Panc1 (cell line): ENCODE data around the gene SHC3. TPM values are rescaled to one million over a fixed set of nuclear protein-coding genes. Genes with fewer than 3 reads are reported as not detected.

Experiments
- ATAC-seq: fragments of 200-7000 bp; cut with Tn5 transposase; 2 replicates; pipeline ENCODE4 v1.9.1; 2020; ENCODE audit warnings: mild to moderate bottlenecking, moderate library complexity
- BruUV-seq: library from RNA; stranded (reverse); fragments of 400-500 nt; replicated peaks from 2 replicates; lab custom pipeline; 2021; lab: Mats Ljungman, UMichigan
- CTCF ChIA-PET: fragments of 300-600 bp; sonication (Branson Sonifier 250); formaldehyde crosslinking; loops from one replicate; lab custom pipeline; 2022; ENCODE audit warnings: antibody characterized with exemption; lab: Charles Lee
- POLR2A ChIA-PET: fragments of 300-600 bp; sonication (Branson Sonifier 250); formaldehyde crosslinking; loops from one replicate; lab custom pipeline; 2022; ENCODE audit warnings: antibody characterized with exemption; lab: Charles Lee
- DNase-seq: peaks from one replicate; pipeline ENCODE4 v3.0.0-alpha.2; 2010; ENCODE audit warnings: low read depth, low spot score
- H3K27ac ChIP-seq: 2 replicates; pipeline ENCODE4 v1.5.1; 2011; ENCODE audit warnings: mild to moderate bottlenecking, low read length, inconsistent platforms
- H3K27me3 ChIP-seq: fragments of 200-500 bp; sonication (Bioruptor generic); 2 replicates; pipeline ENCODE4 v1.6.0; 2014; ENCODE audit warnings: low read length, inconsistent platforms; ENCODE audit not compliant: control insufficient read depth, insufficient read depth
- H3K36me3 ChIP-seq: fragments of 200-500 bp; sonication (Bioruptor generic); 2 replicates; pipeline ENCODE4 v1.5.1; 2014; ENCODE audit warnings: inconsistent platforms, mild to moderate bottlenecking, low read length, moderate library complexity; ENCODE audit not compliant: control insufficient read depth, insufficient read depth
- H3K4me1 ChIP-seq: 2 replicates; pipeline ENCODE4 v1.5.1; 2011; ENCODE audit warnings: inconsistent platforms, mild to moderate bottlenecking, low read length, moderate library complexity; ENCODE audit not compliant: control insufficient read depth, insufficient read depth
- H3K4me3 ChIP-seq, 2 experiments: 2 replicates each; pipeline ENCODE4 v1.5.1; 2011 to 2012; ENCODE audit warnings: low read depth in 2 of 2, low read length in 2 of 2, mild to moderate bottlenecking in 2 of 2, inconsistent platforms in 1 of 2, moderate library complexity in 1 of 2
- H3K9me3 ChIP-seq: fragments of 200-500 bp; sonication (Bioruptor generic); 2 replicates; pipeline ENCODE4 v1.5.1; 2014; ENCODE audit warnings: low read depth, mild to moderate bottlenecking, inconsistent platforms, low read length, moderate library complexity; ENCODE audit not compliant: control insufficient read depth, insufficient read depth
- POLR2AphosphoS5 ChIP-seq: IDR thresholded peaks from 2 replicates; pipeline ENCODE4 v1.6.1; 2012; ENCODE audit warnings: mild to moderate bottlenecking, low read depth, low read length, moderate library complexity
- SIN3A ChIP-seq: IDR thresholded peaks from 2 replicates; pipeline ENCODE4 v1.6.1; 2012; ENCODE audit warnings: low read depth, mild to moderate bottlenecking, low read length, moderate library complexity, borderline replicate concordance; ENCODE audit not compliant: insufficient read depth
- TCF7L2 ChIP-seq: IDR thresholded peaks from 2 replicates; pipeline ENCODE4 v1.6.1; 2011; ENCODE audit warnings: mild to moderate bottlenecking, low read depth, low read length, inconsistent platforms
- in situ Hi-C: cut with HindIII; loops from 2 replicates; pipeline ENCODE4 v1.10.0; 2016; ENCODE audit warnings: low sequenced_read_pairs, low pct_unique_long_range_greater_than_20kb
- intact Hi-C: fragments of 100-400 bp; cut with micrococcal nuclease; formaldehyde crosslinking; loops from one replicate; pipeline ENCODE4 v1.10.0; 2022; ENCODE audit not compliant: unreplicated experiment
- total RNA-seq: library from RNA; stranded (reverse); gene quantifications from one replicate; pipeline ENCODE4 v1.2.1, GENCODE V29; 2021; ENCODE audit not compliant: unreplicated experiment
- TF ChIP-seq, protein P1 (sequence below): fragments of 450-650 bp; IDR thresholded peaks from 2 replicates; pipeline ENCODE4 v1.5.1; 2017; ENCODE audit warnings: mild to moderate bottlenecking
- TF ChIP-seq, protein P2 (sequence below), 2 experiments: IDR thresholded peaks; 2 replicates each; pipeline ENCODE4 v1.6.1; 2011 to 2012; ENCODE audit warnings: low read depth in 2 of 2, control low read depth in 1 of 2, low read length in 1 of 2, mild to moderate bottlenecking in 1 of 2, moderate library complexity in 1 of 2; ENCODE audit not compliant: insufficient read depth in 1 of 2

SHC3 gene
- total RNA-seq, 1 experiment from 2014 or later: 1.7 TPM

DNA sequence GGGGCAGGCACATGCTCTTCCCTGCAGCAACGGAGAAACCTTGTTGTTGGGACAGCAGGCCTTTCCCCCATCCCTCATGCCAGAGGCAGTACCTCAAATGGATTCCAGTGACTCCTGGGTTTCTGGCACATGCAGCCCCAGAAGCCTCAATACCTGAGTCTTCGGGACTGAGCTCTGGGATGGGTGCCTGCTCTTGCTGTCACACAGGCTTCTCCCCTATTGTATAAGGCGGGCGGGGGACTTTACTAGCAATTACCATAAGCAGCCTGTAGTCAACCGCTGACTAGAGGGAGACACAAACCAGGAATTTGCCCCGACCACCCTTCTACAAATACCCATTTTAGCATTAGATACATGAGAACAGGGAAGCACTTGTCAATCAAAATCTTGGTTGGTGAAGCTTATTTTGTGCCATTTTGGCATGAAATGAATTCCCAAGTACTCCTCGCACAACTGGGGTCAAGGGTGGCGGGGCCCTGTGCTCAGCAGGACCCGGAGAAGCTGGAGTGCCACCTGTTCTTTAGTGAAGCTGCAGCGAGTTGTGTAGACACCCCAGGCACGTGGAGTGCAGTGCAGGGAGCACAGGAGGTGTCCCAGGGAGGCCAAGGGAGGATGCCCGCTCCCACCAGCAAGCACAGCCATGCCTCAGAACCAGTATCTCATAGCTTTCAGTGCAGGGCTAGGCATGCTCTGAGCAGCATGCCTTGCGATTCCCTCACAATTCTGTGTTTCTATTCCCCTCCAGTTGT, 166.2 kb downstream of the SHC3 start:
- TF ChIP-seq, protein P1, sequence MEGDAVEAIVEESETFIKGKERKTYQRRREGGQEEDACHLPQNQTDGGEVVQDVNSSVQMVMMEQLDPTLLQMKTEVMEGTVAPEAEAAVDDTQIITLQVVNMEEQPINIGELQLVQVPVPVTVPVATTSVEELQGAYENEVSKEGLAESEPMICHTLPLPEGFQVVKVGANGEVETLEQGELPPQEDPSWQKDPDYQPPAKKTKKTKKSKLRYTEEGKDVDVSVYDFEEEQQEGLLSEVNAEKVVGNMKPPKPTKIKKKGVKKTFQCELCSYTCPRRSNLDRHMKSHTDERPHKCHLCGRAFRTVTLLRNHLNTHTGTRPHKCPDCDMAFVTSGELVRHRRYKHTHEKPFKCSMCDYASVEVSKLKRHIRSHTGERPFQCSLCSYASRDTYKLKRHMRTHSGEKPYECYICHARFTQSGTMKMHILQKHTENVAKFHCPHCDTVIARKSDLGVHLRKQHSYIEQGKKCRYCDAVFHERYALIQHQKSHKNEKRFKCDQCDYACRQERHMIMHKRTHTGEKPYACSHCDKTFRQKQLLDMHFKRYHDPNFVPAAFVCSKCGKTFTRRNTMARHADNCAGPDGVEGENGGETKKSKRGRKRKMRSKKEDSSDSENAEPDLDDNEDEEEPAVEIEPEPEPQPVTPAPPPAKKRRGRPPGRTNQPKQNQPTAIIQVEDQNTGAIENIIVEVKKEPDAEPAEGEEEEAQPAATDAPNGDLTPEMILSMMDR: no peak
- TF ChIP-seq SIN3A (no peak), TCF7L2 (no peak), POLR2AphosphoS5 (no peak)
- TF ChIP-seq, protein P2, sequence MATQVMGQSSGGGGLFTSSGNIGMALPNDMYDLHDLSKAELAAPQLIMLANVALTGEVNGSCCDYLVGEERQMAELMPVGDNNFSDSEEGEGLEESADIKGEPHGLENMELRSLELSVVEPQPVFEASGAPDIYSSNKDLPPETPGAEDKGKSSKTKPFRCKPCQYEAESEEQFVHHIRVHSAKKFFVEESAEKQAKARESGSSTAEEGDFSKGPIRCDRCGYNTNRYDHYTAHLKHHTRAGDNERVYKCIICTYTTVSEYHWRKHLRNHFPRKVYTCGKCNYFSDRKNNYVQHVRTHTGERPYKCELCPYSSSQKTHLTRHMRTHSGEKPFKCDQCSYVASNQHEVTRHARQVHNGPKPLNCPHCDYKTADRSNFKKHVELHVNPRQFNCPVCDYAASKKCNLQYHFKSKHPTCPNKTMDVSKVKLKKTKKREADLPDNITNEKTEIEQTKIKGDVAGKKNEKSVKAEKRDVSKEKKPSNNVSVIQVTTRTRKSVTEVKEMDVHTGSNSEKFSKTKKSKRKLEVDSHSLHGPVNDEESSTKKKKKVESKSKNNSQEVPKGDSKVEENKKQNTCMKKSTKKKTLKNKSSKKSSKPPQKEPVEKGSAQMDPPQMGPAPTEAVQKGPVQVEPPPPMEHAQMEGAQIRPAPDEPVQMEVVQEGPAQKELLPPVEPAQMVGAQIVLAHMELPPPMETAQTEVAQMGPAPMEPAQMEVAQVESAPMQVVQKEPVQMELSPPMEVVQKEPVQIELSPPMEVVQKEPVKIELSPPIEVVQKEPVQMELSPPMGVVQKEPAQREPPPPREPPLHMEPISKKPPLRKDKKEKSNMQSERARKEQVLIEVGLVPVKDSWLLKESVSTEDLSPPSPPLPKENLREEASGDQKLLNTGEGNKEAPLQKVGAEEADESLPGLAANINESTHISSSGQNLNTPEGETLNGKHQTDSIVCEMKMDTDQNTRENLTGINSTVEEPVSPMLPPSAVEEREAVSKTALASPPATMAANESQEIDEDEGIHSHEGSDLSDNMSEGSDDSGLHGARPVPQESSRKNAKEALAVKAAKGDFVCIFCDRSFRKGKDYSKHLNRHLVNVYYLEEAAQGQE (IDR thresholded peaks at IDR 0.05; ENCODE audit: insufficient read depth in 1 of 2, low read depth in 2 of 2, low read length in 1 of 2): no peak
- POLR2A ChIA-PET: no interaction called here
- CTCF ChIA-PET: no interaction called here
- Histone ChIP-seq H3K27me3 (no peaks in the 10 kb centered on the region), H3K4me1 (no peaks in the 10 kb centered on the region), H3K4me3 (no peak overlapping the region), H3K27ac (no peak overlapping the region), H3K36me3 (no peaks in the 10 kb centered on the region), H3K9me3 (no peaks in the 10 kb centered on the region)
- intact Hi-C loops: no loop called here
- in situ Hi-C loops: no loop called here
- DNase-seq (no peak), ATAC-seq (no peak)
- no TSS peak for BruUV-seq

DNA sequence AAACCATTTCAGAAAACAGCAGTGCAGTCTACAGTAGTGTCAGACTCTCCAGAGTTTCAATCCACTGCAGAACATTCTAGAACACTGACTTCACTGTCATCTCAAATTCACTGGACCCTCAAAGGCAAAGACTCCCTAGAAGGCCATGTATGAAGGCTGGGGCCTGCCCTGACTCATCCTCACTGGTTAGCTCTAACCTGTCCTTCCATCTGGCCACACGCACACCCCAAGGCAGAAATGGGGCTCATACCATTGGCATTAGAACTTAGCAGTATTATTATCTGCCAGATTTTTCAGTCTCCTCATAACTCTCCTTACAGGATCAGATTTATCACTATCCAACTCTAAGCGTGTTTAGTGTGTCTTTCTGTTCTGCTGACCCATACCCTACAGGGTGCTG, 166.9 kb downstream of the SHC3 start:
- Histone ChIP-seq H3K27me3 (no peaks in the 10 kb centered on the region), H3K36me3 (no peaks in the 10 kb centered on the region), H3K4me1 (no peaks in the 10 kb centered on the region), H3K27ac (no peak overlapping the region), H3K9me3 (no peaks in the 10 kb centered on the region), H3K4me3 (no peak overlapping the region)
- ChIA-PET CTCF (no interaction called here), POLR2A (no interaction called here)
- no peak for ATAC-seq
- in situ Hi-C loops (no loop called here), intact Hi-C loops (no loop called here)
- DNase-seq: no peak
- TF ChIP-seq, protein P1: no peak
- TF ChIP-seq POLR2AphosphoS5 (no peak), SIN3A (no peak), TCF7L2 (no peak)
- TF ChIP-seq, protein P2 (IDR thresholded peaks at IDR 0.05; ENCODE audit: insufficient read depth in 1 of 2, low read depth in 2 of 2, low read length in 1 of 2): no peak
- BruUV-seq: no TSS peak
